Progenitor cell of endocrine pancreas (in vitro differentiated cells): ENCODE data around the gene CPLX1. TPM values are rescaled to one million over a fixed set of nuclear protein-coding genes. Genes with fewer than 3 reads are reported as not detected.

ENCODE experiments used
- DNase-seq: peaks from one replicate; pipeline ENCODE4 v3.0.0; 2021; ENCODE audit warnings: low spot score; ENCODE audit not compliant: unreplicated experiment
- H3K27ac Mint-ChIP-seq: 2 replicates; pipeline ENCODE4 v1.8.0; 2021; ENCODE audit warnings: mild to moderate bottlenecking, moderate library complexity, mixed read lengths
- H3K27me3 Mint-ChIP-seq: 2 replicates; pipeline ENCODE4 v1.8.0; 2021; ENCODE audit warnings: mixed read lengths
- H3K36me3 Mint-ChIP-seq: 2 replicates; pipeline ENCODE4 v1.8.0; 2022; ENCODE audit warnings: mixed read lengths; ENCODE audit not compliant: insufficient read depth
- H3K4me1 Mint-ChIP-seq: 2 replicates; pipeline ENCODE4 v1.8.0; 2021; ENCODE audit warnings: low read depth, mixed read lengths
- H3K4me3 Mint-ChIP-seq: 2 replicates; pipeline ENCODE4 v1.8.0; 2021; ENCODE audit warnings: low read depth, mild to moderate bottlenecking, moderate library complexity, mixed read lengths
- H3K9me3 Mint-ChIP-seq: 2 replicates; pipeline ENCODE4 v1.8.0; 2021; ENCODE audit warnings: low read depth, mixed read lengths
- CTCF ChIP-seq: fragments of 200-600 bp; sonication (generic); IDR thresholded peaks from one replicate; pipeline ENCODE4 v1.5.0; 2021; ENCODE audit warnings: antibody characterized with exemption, mild to moderate bottlenecking; ENCODE audit not compliant: unreplicated experiment
- total RNA-seq: library from RNA; stranded (reverse); gene quantifications from 2 replicates; pipeline ENCODE4 v1.2.1, GENCODE V29; 2021

The CPLX1 gene
- total RNA-seq, 1 donor from 2014 or later: 1.4 TPM

- no peak for TF ChIP-seq CTCF
- H3K9me3 Mint-ChIP-seq: no peaks in the 10 kb centered on the region
These were observed 40.3 kb upstream of the CPLX1 start for GRCh38 chr4:866068-866760.

GRCh38 chr4:865572-865971 is 39.6 kb upstream of the CPLX1 start:
- no peaks in the 10 kb centered on the region for H3K9me3 Mint-ChIP-seq
- DNase-seq: no peak

More at GRCh38 chr4:866068-866760, 40.3 kb upstream of the CPLX1 start:
- Mint-ChIP-seq H3K27ac (no peak overlapping the region), H3K4me1 (no peaks in the 10 kb centered on the region), H3K36me3 (peaks cover 28% of the 10 kb centered on the region), H3K27me3 (no peaks in the 10 kb centered on the region), H3K4me3 (no peak overlapping the region)
- DNase-seq: no peak

GRCh38 chr4:865121-865465 is 39.2 kb upstream of the CPLX1 start:
- peaks cover 32% of the 10 kb centered on the region for H3K36me3 Mint-ChIP-seq
- TF ChIP-seq CTCF: no peak
- no peak for DNase-seq
- no peaks in the 10 kb centered on the region for H3K9me3 Mint-ChIP-seq
- no peak overlapping the region for H3K27ac Mint-ChIP-seq
- H3K4me3 Mint-ChIP-seq: no peak overlapping the region
- H3K27me3 Mint-ChIP-seq: no peaks in the 10 kb centered on the region
- H3K4me1 Mint-ChIP-seq: no peaks in the 10 kb centered on the region

More at GRCh38 chr4:865572-865971, 39.6 kb upstream of the CPLX1 start:
- no peak for TF ChIP-seq CTCF
- H3K4me1 Mint-ChIP-seq: no peaks in the 10 kb centered on the region
- H3K4me3 Mint-ChIP-seq: no peak overlapping the region
- peaks cover 31% of the 10 kb centered on the region for H3K36me3 Mint-ChIP-seq
- H3K27me3 Mint-ChIP-seq: no peaks in the 10 kb centered on the region
- H3K27ac Mint-ChIP-seq: no peak overlapping the region

- no peak overlapping the region for H3K4me3 Mint-ChIP-seq
- H3K36me3 Mint-ChIP-seq: peaks cover 28% of the 10 kb centered on the region
- H3K4me1 Mint-ChIP-seq: no peaks in the 10 kb centered on the region
- H3K27me3 Mint-ChIP-seq: no peaks in the 10 kb centered on the region
- no peak overlapping the region for H3K27ac Mint-ChIP-seq
- no peak for DNase-seq
- no peaks in the 10 kb centered on the region for H3K9me3 Mint-ChIP-seq
- TF ChIP-seq CTCF: no peak
These were observed 38.7 kb upstream of the CPLX1 start for GRCh38 chr4:864456-865120.

- DNase-seq: no peak
- H3K27me3 Mint-ChIP-seq: no peaks in the 10 kb centered on the region
- H3K9me3 Mint-ChIP-seq: no peaks in the 10 kb centered on the region
- H3K4me1 Mint-ChIP-seq: no peaks in the 10 kb centered on the region
- no peak for TF ChIP-seq CTCF
- peaks cover 43% of the 10 kb centered on the region for H3K36me3 Mint-ChIP-seq
- no peak overlapping the region for H3K4me3 Mint-ChIP-seq
- H3K27ac Mint-ChIP-seq: no peak overlapping the region
These were observed 34.6 kb upstream of the CPLX1 start for GRCh38 chr4:860561-860960.
